Left colon (tissue), 2 donors: ENCODE measurements around the gene MCC. TPM values are rescaled to one million over a fixed set of nuclear protein-coding genes. Genes with fewer than 3 reads are reported as not detected.

Experiments
- ATAC-seq: fragments of 200-7000 bp; cut with Tn5 transposase; one replicate; pipeline ENCODE4 v1.9.1; 2020; ENCODE audit warnings: mild to moderate bottlenecking, moderate library complexity
- DNase-seq, 2 donors: peaks; one replicate each; pipeline ENCODE4 v3.0.0-alpha.2; 2020
- intact Hi-C, 2 donors: fragments of 100-400 bp; cut with DNase I in 1 of 2; cut with micrococcal nuclease in 1 of 2; formaldehyde crosslinking; loops; one replicate each; pipeline versions ENCODE4 v1.11.2 to v1.14.0; 2022; cut with DNase I, micrococcal nuclease
- long read RNA-seq: library from polyadenylated mRNA; unstranded; transcript quantifications from one replicate; pipeline ENCODE4 v2.0.0, GENCODE V29; 2021
- total RNA-seq, 2 donors: library from RNA; stranded (reverse); fragmentation: NEBNext Ultra II Directional; extraction: Animal tissue kit (Norgen Biotek cat#: 25700); gene quantifications; one replicate each; pipeline ENCODE4 v1.2.1, GENCODE V29; 2021
- donor health status: DM: no; HTN: no; CAD: no.
- donor health status: DM: yes; HTN: yes; CAD: no.

The MCC gene
- total RNA-seq: 1 to 10 TPM; 1.9 to 4.3 TPM
- long read RNA-seq: 0 reads

- DNase-seq (peak; percentile 67 to 70), ATAC-seq (peak; percentile 90)
- intact Hi-C loops: no loop called here
These were observed at the start of gene MCC for GRCh38 chr5:113487781-113488644. Gene MCC, minus strand, starts transcription at chr5:113488453.

GRCh38 chr5:113531481-113532159 is 43.4 kb upstream of the MCC start:
- intact Hi-C loops: no loop called here
- no peak for ATAC-seq

GRCh38 chr5:113527746-113528145 is 39.5 kb upstream of the MCC start:
- intact Hi-C loops: no loop called here
- DNase-seq (no peak), ATAC-seq (no peak)

More at GRCh38 chr5:113531481-113532159, 43.4 kb upstream of the MCC start:
- no peak for DNase-seq

GRCh38 chr5:113526421-113526820 is 38.2 kb upstream of the MCC start:
- intact Hi-C loops: no loop called here
- DNase-seq (no peak), ATAC-seq (no peak)

GRCh38 chr5:113524927-113525326 is 36.7 kb upstream of the MCC start:
- intact Hi-C loops: no loop called here
- DNase-seq (no peak), ATAC-seq (no peak)

GRCh38 chr5:113523168-113523567 is 34.9 kb upstream of the MCC start:
- intact Hi-C loops: no loop called here
- ATAC-seq (no peak), DNase-seq (no peak)

- no peak for ATAC-seq
- intact Hi-C loops: no loop called here
- DNase-seq: no peak
These were observed 32.6 kb upstream of the MCC start for GRCh38 chr5:113520899-113521298.

- ATAC-seq (no peak), DNase-seq (no peak)
- intact Hi-C loops: no loop called here
These were observed 32.2 kb upstream of the MCC start for GRCh38 chr5:113520429-113520828.

- ATAC-seq (no peak), DNase-seq (no peak)
- intact Hi-C loops: loop anchor here in 1 of 2 donors (10.0 kb wide), 1 partner anchor 145 kb away; no protein-coding TSS in a partner anchor
These were observed 31.2 kb upstream of the MCC start for GRCh38 chr5:113519412-113519811.

- DNase-seq (no peak), ATAC-seq (no peak)
- intact Hi-C loops: loop anchor here in 1 of 2 donors (10.0 kb wide), 1 partner anchor 144 kb away; no protein-coding TSS in a partner anchor
These were observed 30.6 kb upstream of the MCC start for GRCh38 chr5:113518884-113519283.

GRCh38 chr5:113514289-113514635 is 26.0 kb upstream of the MCC start:
- intact Hi-C loops: loop anchor here in 1 of 2 donors (5.0 to 10.0 kb wide), 2 partner anchors 139 to 517 kb away; no protein-coding TSS in a partner anchor
- ATAC-seq: no peak

GRCh38 chr5:113513384-113514288 is 25.4 kb upstream of the MCC start, which contains the start of gene YTHDC2:
Gene YTHDC2, plus strand, starts transcription at chr5:113513694. Its CDS starts 202 bp downstream, at chr5:113513896.
- ATAC-seq: peak; percentile 96
- intact Hi-C loops: loop anchor here in 1 of 2 donors (5.0 to 10.0 kb wide), 2 partner anchors 139 to 516 kb away; no protein-coding TSS in a partner anchor

More at GRCh38 chr5:113514289-113514635, 26.0 kb upstream of the MCC start:
- DNase-seq: no peak

GRCh38 chr5:113512341-113512740 is 24.1 kb upstream of the MCC start:
- DNase-seq (no peak), ATAC-seq (no peak)
- intact Hi-C loops: loop anchor here in 1 of 2 donors (5.0 to 10.0 kb wide), 2 partner anchors 138 to 515 kb away; no protein-coding TSS in a partner anchor

More at GRCh38 chr5:113513384-113514288, 25.4 kb upstream of the MCC start, which contains the start of gene YTHDC2:
- DNase-seq: peak; percentile 83 to 90

- intact Hi-C loops: loop anchor here in 1 of 2 donors (5.0 to 10.0 kb wide), 2 partner anchors 136 to 514 kb away; no protein-coding TSS in a partner anchor
- no peak for ATAC-seq
These were observed 22.7 kb upstream of the MCC start for GRCh38 chr5:113510836-113511451.

GRCh38 chr5:113508756-113509155 is 20.5 kb upstream of the MCC start:
- DNase-seq (no peak), ATAC-seq (no peak)
- intact Hi-C loops: no loop called here

More at GRCh38 chr5:113510836-113511451, 22.7 kb upstream of the MCC start:
- no peak for DNase-seq

GRCh38 chr5:113507601-113508000 is 19.3 kb upstream of the MCC start:
- peak; percentile 90 for ATAC-seq
- intact Hi-C loops: no loop called here
- no peak for DNase-seq

- intact Hi-C loops: no loop called here
- no peak for DNase-seq
- no peak for ATAC-seq
These were observed 16.9 kb upstream of the MCC start for GRCh38 chr5:113505181-113505580.

GRCh38 chr5:113503146-113503545 is 14.9 kb upstream of the MCC start:
- intact Hi-C loops: no loop called here
- ATAC-seq (no peak), DNase-seq (no peak)
